HG03342 (cell line): ENCODE data around the gene MCF2L.

Source experiments
- ATAC-seq: cut with Tn5 transposase; IDR thresholded peaks from one replicate; pipeline ENCODE4 v1.9.1; 2021; ENCODE audit warnings: mild to moderate bottlenecking, moderate library complexity; ENCODE audit not compliant: unreplicated experiment

Gene MCF2L

GRCh38 chr13:113058988-113059850 is 90.2 kb downstream of the MCF2L start:
- ATAC-seq: no peak

GRCh38 chr13:113059891-113060290 is 90.9 kb downstream of the MCF2L start:
- ATAC-seq: no peak

- ATAC-seq: no peak
Measured at GRCh38 chr13:113060557-113061270, 91.7 kb downstream of the MCF2L start.

- no peak for ATAC-seq
Measured at GRCh38 chr13:113061271-113061625, 92.2 kb downstream of the MCF2L start.

GRCh38 chr13:113061796-113062425 is 92.9 kb downstream of the MCF2L start:
- no peak for ATAC-seq

- ATAC-seq: no peak
Measured at GRCh38 chr13:113062691-113063090, 93.7 kb downstream of the MCF2L start.

GRCh38 chr13:113063091-113063491 is 94.1 kb downstream of the MCF2L start:
- no peak for ATAC-seq

- no peak for ATAC-seq
Measured at GRCh38 chr13:113064000-113064533, 95.1 kb downstream of the MCF2L start.

GRCh38 chr13:113064534-113065405 is 95.8 kb downstream of the MCF2L start:
- ATAC-seq: no peak

GRCh38 chr13:113065406-113066141 is 96.6 kb downstream of the MCF2L start:
- ATAC-seq: no peak

- ATAC-seq: no peak
Measured at GRCh38 chr13:113066142-113066455, 97.1 kb downstream of the MCF2L start.

- no peak for ATAC-seq
Measured at GRCh38 chr13:113066746-113067145, 97.7 kb downstream of the MCF2L start.

GRCh38 chr13:113069861-113070805 is 101.1 kb downstream of the MCF2L start:
- no peak for ATAC-seq

GRCh38 chr13:113070855-113071254 is 101.8 kb downstream of the MCF2L start:
- no peak for ATAC-seq

- ATAC-seq: no peak
Measured at GRCh38 chr13:113072376-113072775, 103.4 kb downstream of the MCF2L start.

- no peak for ATAC-seq
Measured at GRCh38 chr13:113073942-113074341, 104.9 kb downstream of the MCF2L start.

GRCh38 chr13:113074401-113074800 is 105.4 kb downstream of the MCF2L start:
- ATAC-seq: no peak

- no peak for ATAC-seq
Measured at GRCh38 chr13:113074876-113075275, 105.9 kb downstream of the MCF2L start.

GRCh38 chr13:113075711-113076110 is 106.7 kb downstream of the MCF2L start:
- no peak for ATAC-seq
